Lung (tissue), 12 donors: ENCODE results near the gene RASGEF1C. TPM values are rescaled to one million over a fixed set of nuclear protein-coding genes. Genes with fewer than 3 reads are reported as not detected.
A peak's percentile ranks its signal among the peaks of the same experiment; 100 is the strongest.

ENCODE experiments used
- ATAC-seq: fragments of 200-7000 bp; cut with Tn5 transposase; one replicate; pipeline ENCODE4 v1.9.1; 2020; ENCODE audit warnings: moderate number of reproducible peaks; ENCODE audit not compliant: insufficient read depth, low FRiP score
- DNase-seq, 3 donors: peaks; one replicate each; pipeline ENCODE4 v3.0.0-alpha.2; 2013 to 2017
- H3K27ac ChIP-seq, 2 donors: one replicate each; pipeline ENCODE4 v1.5.1; 2013; ENCODE audit warnings: mild to moderate bottlenecking in 2 of 2, moderate library complexity in 2 of 2, control low read depth in 1 of 2, inconsistent platforms in 1 of 2, low read depth in 1 of 2, low read length in 1 of 2
- H3K27me3 ChIP-seq, 3 donors: one replicate each; pipeline ENCODE4 v1.5.1; 2013; ENCODE audit warnings: low read length in 2 of 3; ENCODE audit not compliant: control insufficient read depth in 3 of 3, insufficient read depth in 3 of 3
- H3K36me3 ChIP-seq, 4 donors: one replicate each; pipeline ENCODE4 v1.5.1; 2013; ENCODE audit warnings: low read length in 4 of 4, mild to moderate bottlenecking in 1 of 4, moderate library complexity in 1 of 4; ENCODE audit not compliant: control insufficient read depth in 4 of 4, insufficient read depth in 4 of 4
- H3K4me1 ChIP-seq, 5 donors: one replicate each; pipeline ENCODE4 v1.5.1; 2013; ENCODE audit warnings: low read length in 5 of 5, mild to moderate bottlenecking in 2 of 5, moderate library complexity in 1 of 5; ENCODE audit not compliant: control insufficient read depth in 5 of 5, insufficient read depth in 5 of 5
- H3K4me3 ChIP-seq: one replicate; pipeline ENCODE4 v1.5.1; 2013; ENCODE audit warnings: mild to moderate bottlenecking, control low read depth, moderate library complexity
- H3K9ac ChIP-seq, 2 donors: one replicate each; pipeline ENCODE4 v1.5.1; 2013; ENCODE audit warnings: low read length in 2 of 2, control low read depth in 1 of 2; ENCODE audit not compliant: insufficient read depth in 1 of 2
- H3K9me3 ChIP-seq, 4 donors: one replicate each; pipeline ENCODE4 v1.5.1; 2013; ENCODE audit warnings: low read length in 3 of 4, mild to moderate bottlenecking in 1 of 4, moderate library complexity in 1 of 4; ENCODE audit not compliant: control insufficient read depth in 4 of 4, insufficient read depth in 3 of 4
- CTCF ChIP-seq: IDR thresholded peaks from 2 replicates; pipeline ENCODE4 v1.5.1; 2012; ENCODE audit warnings: mild to moderate bottlenecking; ENCODE audit errors: control extremely low read depth, extremely low read depth
- WGBS, 2 donors: extraction: QIAGEN DNeasy Blood & Tissue Kit; methylation state at CpG; one replicate each; pipeline ENCODE4 v1.1.7; 2013; 5-methylcytosine and 5-hydroxymethylcytosine counted together
- polyA plus RNA-seq, 2 donors: library from polyadenylated mRNA; stranded (reverse); fragments of 200-250 nt; gene quantifications; one replicate each; pipeline ENCODE4 v1.2.1, GENCODE V29; 2013
- total RNA-seq, 2 donors: library from RNA; depleted of rRNA in 1 of 2; stranded (reverse); fragments of >200 nt in 1 of 2; gene quantifications; one replicate each; pipeline ENCODE4 v1.2.1, GENCODE V29; 2014 to 2021
- donor health status: control.
- donor health status: control.
- donor health status: Bipolar disorder and iron deficiency.
- donor health status: healthy.
- donor health status: DM: yes; HTN: yes; CAD: no.

Gene RASGEF1C
- total and polyA plus RNA-seq, 4 donors = 0.03 to 0.31 TPM; not detected in 2

- peak; percentile 27 for ATAC-seq
- no peaks in the 10 kb centered on the region for H3K36me3 ChIP-seq
- 38 to 54% methylated on average over 9 of the region's 9 CpGs for WGBS, 2 donors
- TF ChIP-seq CTCF = no peak
- H3K9ac ChIP-seq = no peak overlapping the region
- no peak overlapping the region for H3K4me3 ChIP-seq
- DNase-seq = peak in 2 of 3 donors; percentile 11 to 20
- no peaks in the 10 kb centered on the region for H3K9me3 ChIP-seq
- no peak overlapping the region for H3K27ac ChIP-seq
- no peaks in the 10 kb centered on the region for H3K27me3 ChIP-seq
- peaks cover 0 to 3% (median 0%) of the 10 kb centered on the region in 5 donors for H3K4me1 ChIP-seq
Measured at GRCh38 chr5:180093651-180094382, 115.2 kb downstream of the RASGEF1C start.

- H3K4me3 ChIP-seq = no peak overlapping the region
- WGBS, 2 donors = 89 to 94% methylated on average over 6 of the region's 6 CpGs
- H3K27me3 ChIP-seq = no peaks in the 10 kb centered on the region
- no peak overlapping the region for H3K27ac ChIP-seq
- ATAC-seq (no peak), DNase-seq (no peak)
- H3K36me3 ChIP-seq = no peaks in the 10 kb centered on the region
- no peak overlapping the region for H3K9ac ChIP-seq
- no peak for TF ChIP-seq CTCF
- H3K9me3 ChIP-seq = no peaks in the 10 kb centered on the region
- H3K4me1 ChIP-seq = peaks cover 0 to 3% (median 0%) of the 10 kb centered on the region in 5 donors
Measured at GRCh38 chr5:180093241-180093640, 115.8 kb downstream of the RASGEF1C start.

GRCh38 chr5:180090769-180091546 lies 118.1 kb downstream of the RASGEF1C start:
- no peak overlapping the region for H3K9ac ChIP-seq

More at GRCh38 chr5:180090769-180091546, 118.1 kb downstream of the RASGEF1C start:
- DNase-seq (peak; percentile 51 to 54 (median 53)), ATAC-seq (no peak)
- WGBS, 2 donors = 24 to 36% methylated on average over 17 of the region's 17 CpGs
- no peaks in the 10 kb centered on the region for H3K27me3 ChIP-seq
- no peaks in the 10 kb centered on the region for H3K36me3 ChIP-seq
- H3K27ac ChIP-seq = no peak overlapping the region
- peaks cover 0 to 3% (median 0%) of the 10 kb centered on the region in 5 donors for H3K4me1 ChIP-seq
- H3K9me3 ChIP-seq = peaks cover 0 to 2% (median 0%) of the 10 kb centered on the region in 4 donors
- no peak for TF ChIP-seq CTCF
- no peak overlapping the region for H3K4me3 ChIP-seq
